Brain microvascular endothelial cell (primary cell): Measurements from ENCODE around the gene PRPF39.

Experiments used
- DNase-seq: peaks from one replicate; pipeline ENCODE4 v3.0.0-alpha.2; 2020
- H3K27ac ChIP-seq: fragments of 250-450 bp; sonication (Bioruptor Pico); 2 replicates; pipeline ENCODE4 v1.5.1; 2020; ENCODE audit warnings: mild to moderate bottlenecking, moderate library complexity
- H3K27me3 ChIP-seq: fragments of 250-450 bp; sonication (Bioruptor Pico); replicated peaks from 2 replicates; pipeline ENCODE4 v1.5.1; 2020; ENCODE audit warnings: mild to moderate bottlenecking
- H3K36me3 ChIP-seq: fragments of 250-450 bp; sonication (Bioruptor Pico); replicated peaks from 2 replicates; pipeline ENCODE4 v1.5.1; 2020; ENCODE audit warnings: mild to moderate bottlenecking
- H3K4me3 ChIP-seq: 2 replicates; pipeline ENCODE4 v1.5.1; 2011; ENCODE audit warnings: low read depth, mild to moderate bottlenecking, control low read depth, low read length, moderate library complexity
- CTCF ChIP-seq: IDR thresholded peaks from 2 replicates; pipeline ENCODE4 v1.5.1; 2011; ENCODE audit warnings: low read depth, mild to moderate bottlenecking, moderate library complexity, low read length, control low read depth, inconsistent platforms; ENCODE audit errors: missing control alignments
- in situ Hi-C: cut with HindIII; loops from 2 replicates; pipeline ENCODE4 v1.10.0; 2017; ENCODE audit warnings: low sequenced_read_pairs, low pct_ligation_motif_present

Gene PRPF39

DNA sequence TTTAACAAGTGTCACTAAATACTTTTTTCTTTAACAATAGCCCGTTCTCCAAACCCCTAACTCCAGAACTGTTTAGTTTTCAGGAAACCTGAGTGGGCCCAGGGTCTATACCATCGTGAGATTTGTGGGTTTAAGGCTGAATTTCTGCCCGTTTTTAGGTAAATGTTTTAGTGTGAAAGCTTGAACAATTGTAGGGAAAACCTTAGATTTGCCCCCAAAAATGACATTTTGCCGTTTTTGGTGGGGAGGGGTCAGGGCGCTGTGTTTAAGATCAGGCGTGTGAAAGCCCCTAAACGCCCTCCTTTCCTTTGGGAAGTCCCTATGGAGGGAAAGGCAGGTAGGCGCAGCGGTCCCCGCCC, 320 bp upstream of the PRPF39 start:
- no peak for DNase-seq
- in situ Hi-C loops, result no loop called here
- Histone ChIP-seq H3K27ac (no peak overlapping the region), H3K4me3 (peak overlapping the region; percentile 86), H3K27me3 (no peaks in the 10 kb centered on the region), H3K36me3 (no peaks in the 10 kb centered on the region)
- no peak for TF ChIP-seq CTCF

GRCh38 chr14:45084946-45085346, 1.0 kb downstream of the PRPF39 start:
- Histone ChIP-seq H3K27me3 (no peaks in the 10 kb centered on the region), H3K4me3 (peak overlapping the region; percentile 86), H3K27ac (no peak overlapping the region), H3K36me3 (no peaks in the 10 kb centered on the region)
- in situ Hi-C loops, result no loop called here
- no peak for TF ChIP-seq CTCF
- no peak for DNase-seq

- no peak for DNase-seq
These were observed 5.9 kb downstream of the PRPF39 start for GRCh38 chr14:45089813-45090212.

GRCh38 chr14:45091710-45092109, 7.8 kb downstream of the PRPF39 start:
- Histone ChIP-seq H3K4me3 (no peak overlapping the region), H3K27ac (no peak overlapping the region), H3K36me3 (peaks cover 10% of the 10 kb centered on the region), H3K27me3 (no peaks in the 10 kb centered on the region)
- in situ Hi-C loops, result no loop called here
- TF ChIP-seq CTCF, result no peak
- no peak for DNase-seq

More at GRCh38 chr14:45089813-45090212, 5.9 kb downstream of the PRPF39 start:
- in situ Hi-C loops, result no loop called here
- Histone ChIP-seq H3K27me3 (no peaks in the 10 kb centered on the region), H3K27ac (no peak overlapping the region), H3K36me3 (no peaks in the 10 kb centered on the region), H3K4me3 (no peak overlapping the region)
- TF ChIP-seq CTCF, result no peak

DNA sequence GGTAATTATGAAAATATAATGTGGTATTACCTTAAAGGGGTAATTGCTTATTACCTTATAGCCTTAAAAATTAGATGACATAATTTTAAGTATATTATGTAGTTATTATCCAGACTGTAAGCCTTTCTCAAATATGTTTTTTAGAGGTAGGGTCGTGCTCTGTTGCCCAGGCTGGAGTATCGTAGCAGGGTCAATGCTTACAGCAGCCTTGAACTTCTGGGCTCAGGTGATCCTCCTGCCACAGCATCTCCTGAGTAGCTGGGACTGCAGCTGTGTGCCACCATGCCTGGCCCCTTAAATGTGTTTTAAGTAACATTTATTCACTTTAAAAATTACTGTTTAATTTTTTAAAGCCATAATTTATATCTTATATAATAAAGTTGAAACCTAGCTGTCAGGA, 10.4 kb downstream of the PRPF39 start:
- H3K36me3 ChIP-seq, result peaks cover 20% of the 10 kb centered on the region
- in situ Hi-C loops, result no loop called here
- no peak for DNase-seq
- no peak overlapping the region for H3K4me3 ChIP-seq
- H3K27ac ChIP-seq, result no peak overlapping the region
- no peaks in the 10 kb centered on the region for H3K27me3 ChIP-seq
- no peak for TF ChIP-seq CTCF

- no peak for TF ChIP-seq CTCF
- Histone ChIP-seq H3K4me3 (no peak overlapping the region), H3K27ac (no peak overlapping the region), H3K36me3 (peaks cover 26% of the 10 kb centered on the region), H3K27me3 (no peaks in the 10 kb centered on the region)
- in situ Hi-C loops, result no loop called here
- no peak for DNase-seq
These were observed 11.2 kb downstream of the PRPF39 start for GRCh38 chr14:45095143-45095542.
